NCI-H82 treated with DMSO at 0.1 percent for 48 hours (cell line): ENCODE data around the gene ZBTB16.

Source experiments
- DNase-seq: peaks from one replicate; lab custom pipeline; 2025; ENCODE audit not compliant: unreplicated experiment; lab: John Stamatoyannopoulos, UW

Gene ZBTB16

DNA sequence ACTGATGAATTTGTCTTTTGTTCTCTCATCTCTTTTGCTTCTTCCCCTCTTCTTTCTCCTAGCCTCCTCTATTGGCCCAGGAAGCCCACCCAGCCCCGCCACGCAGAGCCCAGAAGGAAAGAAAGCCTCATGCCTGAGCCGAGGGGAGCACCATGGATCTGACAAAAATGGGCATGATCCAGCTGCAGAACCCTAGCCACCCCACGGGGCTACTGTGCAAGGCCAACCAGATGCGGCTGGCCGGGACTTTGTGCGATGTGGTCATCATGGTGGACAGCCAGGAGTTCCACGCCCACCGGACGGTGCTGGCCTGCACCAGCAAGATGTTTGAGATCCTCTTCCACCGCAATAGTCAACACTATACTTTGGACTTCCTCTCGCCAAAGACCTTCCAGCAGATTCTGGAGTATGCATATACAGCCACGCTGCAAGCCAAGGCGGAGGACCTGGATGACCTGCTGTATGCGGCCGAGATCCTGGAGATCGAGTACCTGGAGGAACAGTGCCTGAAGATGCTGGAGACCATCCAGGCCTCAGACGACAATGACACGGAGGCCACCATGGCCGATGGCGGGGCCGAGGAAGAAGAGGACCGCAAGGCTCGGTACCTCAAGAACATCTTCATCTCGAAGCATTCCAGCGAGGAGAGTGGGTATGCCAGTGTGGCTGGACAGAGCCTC is 3.8 kb downstream of the ZBTB16 start:
- DNase-seq: no peak

DNA sequence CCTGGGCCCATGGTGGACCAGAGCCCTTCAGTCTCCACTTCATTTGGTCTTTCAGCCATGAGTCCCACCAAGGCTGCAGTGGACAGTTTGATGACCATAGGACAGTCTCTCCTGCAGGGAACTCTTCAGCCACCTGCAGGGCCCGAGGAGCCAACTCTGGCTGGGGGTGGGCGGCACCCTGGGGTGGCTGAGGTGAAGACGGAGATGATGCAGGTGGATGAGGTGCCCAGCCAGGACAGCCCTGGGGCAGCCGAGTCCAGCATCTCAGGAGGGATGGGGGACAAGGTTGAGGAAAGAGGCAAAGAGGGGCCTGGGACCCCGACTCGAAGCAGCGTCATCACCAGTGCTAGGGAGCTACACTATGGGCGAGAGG is 4.3 kb downstream of the ZBTB16 start:
- DNase-seq: no peak

DNA sequence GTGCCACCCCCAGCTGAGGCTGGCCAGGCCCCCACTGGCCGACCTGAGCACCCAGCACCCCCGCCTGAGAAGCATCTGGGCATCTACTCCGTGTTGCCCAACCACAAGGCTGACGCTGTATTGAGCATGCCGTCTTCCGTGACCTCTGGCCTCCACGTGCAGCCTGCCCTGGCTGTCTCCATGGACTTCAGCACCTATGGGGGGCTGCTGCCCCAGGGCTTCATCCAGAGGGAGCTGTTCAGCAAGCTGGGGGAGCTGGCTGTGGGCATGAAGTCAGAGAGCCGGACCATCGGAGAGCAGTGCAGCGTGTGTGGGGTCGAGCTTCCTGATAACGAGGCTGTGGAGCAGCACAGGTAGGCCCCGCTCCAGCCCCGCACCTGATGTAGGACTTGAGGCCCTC is 4.7 kb downstream of the ZBTB16 start:
- no peak for DNase-seq

DNA sequence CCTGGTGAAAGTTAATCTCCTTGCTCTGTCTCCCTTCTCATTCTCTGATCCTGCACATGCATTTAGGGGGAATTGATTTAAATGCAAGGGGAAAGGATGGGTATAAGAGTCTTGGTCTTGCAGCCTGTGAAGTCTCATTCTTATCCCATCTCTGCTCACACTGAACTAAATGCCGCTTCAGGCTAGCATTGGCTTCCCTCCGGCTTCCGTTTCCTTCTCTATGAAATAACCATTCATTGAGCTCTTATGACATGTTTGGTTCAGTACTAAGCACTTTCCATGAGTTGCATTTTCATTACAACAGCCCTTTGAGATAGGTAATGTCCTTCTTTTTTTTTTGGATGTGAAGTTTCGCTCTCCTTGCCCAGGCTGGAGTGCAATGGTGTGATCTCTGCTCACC is 5.6 kb downstream of the ZBTB16 start:
- no peak for DNase-seq

DNA sequence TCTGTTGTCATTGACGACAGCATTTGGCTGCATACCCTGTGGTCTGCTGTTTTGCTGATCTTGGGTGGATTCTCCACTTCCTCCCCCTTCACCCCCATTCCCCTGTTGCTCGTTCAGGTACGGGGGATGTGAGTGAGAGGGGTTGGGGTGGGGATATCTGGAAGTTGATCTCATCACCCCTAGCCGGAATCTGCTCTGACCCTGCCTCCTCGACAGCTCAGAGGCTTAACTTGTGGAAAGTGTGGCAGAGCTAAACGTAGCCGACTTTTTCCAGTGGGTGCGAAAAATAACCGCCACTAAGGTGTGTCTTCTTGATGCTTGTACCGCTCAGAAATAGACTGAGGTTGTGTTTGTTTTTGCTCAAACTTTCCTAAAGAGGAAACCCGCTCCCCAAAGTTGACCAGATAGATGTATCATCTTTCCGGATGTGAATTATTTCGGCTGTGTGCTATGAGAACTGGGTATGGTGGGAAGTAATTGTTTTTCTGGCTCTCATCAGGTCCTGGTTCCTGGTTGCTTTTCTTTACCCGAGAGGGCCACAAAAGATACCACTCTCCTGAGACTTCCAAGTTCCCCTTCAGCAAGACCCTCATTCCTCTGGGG is 6.6 kb downstream of the ZBTB16 start:
- no peak for DNase-seq

DNA sequence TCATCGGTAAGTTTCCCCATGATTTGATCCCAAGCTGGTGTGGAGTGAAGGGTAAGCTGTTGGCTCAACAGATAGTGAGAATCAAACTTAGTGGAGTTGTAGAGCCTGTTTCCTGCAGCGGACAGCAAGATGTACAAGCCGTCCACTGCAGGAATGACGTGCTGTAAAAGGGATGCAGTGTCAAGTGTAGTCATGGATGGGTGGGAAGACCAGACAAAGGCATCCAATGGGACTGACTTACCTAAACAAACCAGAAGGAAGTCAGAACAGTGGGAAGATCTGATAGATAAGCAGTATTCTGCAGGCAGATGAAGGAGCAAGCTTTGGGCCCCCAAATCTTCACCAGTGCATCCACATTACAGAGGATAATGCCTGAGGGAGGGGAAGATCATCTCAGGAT is 8.8 kb downstream of the ZBTB16 start:
- DNase-seq: no peak

DNA sequence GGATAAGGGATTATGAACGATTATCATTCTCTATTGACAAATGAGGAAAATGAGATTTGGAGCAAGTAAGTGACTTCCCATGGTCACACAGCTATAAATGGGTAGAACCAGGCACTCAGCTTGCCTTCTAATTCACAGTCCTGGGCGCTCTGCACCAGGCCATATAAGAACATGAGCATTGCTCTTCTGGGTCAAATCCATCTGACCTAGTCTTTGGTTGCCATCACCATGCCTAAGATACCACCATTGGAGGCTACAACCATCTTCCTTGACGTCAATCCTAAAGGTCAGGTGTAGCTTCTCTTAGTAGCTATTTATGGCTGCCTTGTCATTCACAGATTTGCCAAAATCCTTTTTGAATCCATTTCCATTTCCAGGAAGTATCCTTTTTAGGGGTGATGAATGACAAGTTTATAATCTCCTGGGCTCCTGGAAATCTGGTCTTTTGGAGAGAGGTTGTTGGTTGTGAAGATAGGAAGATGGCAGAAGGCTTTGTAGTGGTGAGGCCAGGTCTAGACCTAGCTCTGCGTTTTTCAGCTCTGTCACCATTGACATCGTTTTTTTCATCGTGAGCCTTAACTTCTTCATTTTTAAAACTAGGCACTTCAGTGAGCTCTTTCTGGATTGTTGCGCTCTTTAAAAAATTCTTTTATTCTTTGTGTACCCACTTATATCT is 11.1 kb downstream of the ZBTB16 start:
- DNase-seq: no peak

DNA sequence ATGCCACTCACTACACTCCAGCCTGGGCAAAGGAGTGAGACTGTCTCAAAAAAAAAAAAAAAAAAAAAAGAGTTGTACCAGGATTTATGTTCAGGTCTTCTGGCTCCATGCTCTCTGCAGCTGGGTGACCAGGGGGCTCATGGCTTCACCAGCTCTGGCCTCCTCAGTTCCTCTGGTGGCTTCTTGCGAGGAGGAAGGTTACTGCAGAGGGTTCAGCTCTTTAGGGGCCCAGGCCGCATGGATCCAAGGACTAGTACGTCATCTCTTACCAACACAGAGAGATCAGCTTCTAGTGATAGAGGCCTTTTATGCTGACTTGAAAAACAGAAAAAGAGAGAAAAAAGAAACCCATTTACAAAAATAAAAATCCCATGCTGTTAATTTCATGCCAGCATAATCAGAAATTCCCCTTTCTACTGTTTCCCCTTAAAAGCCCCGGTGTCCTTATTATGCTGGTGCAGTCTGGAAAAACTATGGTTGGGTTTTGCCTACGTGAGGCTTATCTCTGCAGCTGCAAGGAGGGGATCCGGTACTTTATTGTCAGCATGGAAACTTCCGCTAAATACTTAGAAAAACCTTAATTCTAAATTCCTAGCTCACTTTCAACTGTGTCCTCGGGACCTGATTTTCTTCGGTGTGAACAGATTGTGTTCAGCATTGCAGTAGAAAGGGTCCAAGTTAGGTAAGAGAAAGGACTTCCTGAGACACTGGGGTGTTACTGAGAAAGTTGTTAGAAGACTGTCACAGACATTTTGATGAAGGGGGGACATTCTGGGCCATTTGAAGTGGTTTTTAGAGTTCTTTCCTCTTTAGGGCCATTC is 13.7 kb downstream of the ZBTB16 start:
- DNase-seq: no peak

DNA sequence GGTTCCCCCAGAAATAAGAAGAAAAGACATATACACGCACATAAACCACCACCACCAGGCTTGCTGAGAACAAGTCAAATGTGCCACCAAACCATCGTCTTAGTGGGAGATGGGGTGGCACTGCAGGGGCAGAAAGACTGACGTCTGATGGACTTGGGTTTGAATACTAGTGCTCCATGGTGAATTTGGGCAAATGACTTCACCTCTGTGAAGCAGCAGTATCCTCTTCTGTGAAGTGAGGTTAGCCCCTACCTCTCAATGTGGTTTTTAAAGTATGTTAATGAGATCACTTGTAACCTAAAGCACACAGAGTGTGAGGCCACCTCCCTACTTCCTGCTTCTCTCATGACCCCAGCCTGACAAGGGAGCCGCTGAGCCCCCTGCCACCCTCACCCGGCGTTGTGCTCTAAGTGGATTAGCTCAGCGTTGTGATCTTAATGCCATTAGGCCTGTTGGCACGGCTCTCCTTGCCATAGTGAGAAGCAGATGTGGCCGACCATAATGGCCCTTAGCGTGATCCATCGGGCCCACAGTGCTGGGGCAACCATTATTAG is 14.4 kb downstream of the ZBTB16 start:
- peak; percentile 51 for DNase-seq

DNA sequence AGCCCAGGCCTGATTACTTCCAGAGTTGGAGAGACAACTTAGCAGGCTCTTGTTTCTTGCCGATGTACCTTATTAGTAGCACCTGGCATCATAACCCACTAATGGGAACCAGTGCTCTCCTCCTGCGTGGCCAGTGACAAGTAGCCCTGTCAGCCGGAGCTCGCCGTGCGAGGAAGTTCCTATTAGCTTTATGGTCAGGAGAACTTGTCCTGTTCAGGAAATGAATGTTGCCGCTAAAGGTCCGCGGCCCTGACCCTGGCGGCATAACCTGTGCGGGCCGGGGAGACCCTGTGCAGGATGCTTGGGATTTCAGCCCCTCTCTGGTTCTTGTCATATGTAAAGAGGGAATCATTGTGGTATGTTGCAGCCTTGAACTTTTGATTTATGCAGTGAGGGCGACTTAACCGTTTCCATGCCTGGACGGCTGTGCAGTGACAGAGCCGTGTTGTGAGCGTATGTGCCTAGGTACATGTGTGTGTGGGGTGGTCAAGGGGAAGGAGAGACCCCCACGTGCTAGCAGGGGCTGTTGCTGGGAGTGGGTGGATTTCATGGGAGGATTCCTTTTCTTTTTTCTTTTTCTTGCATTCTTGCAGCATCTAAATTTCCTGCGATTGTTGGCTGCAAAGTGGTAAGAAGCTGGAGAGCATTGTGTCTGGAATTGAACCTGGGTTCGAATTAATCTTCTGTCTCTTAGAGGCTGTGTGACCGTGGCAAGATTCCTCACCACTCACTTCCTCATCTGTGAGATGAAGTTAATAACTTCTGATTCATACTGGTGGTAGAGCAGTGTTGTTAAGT is 15.2 kb downstream of the ZBTB16 start:
- no peak for DNase-seq

DNA sequence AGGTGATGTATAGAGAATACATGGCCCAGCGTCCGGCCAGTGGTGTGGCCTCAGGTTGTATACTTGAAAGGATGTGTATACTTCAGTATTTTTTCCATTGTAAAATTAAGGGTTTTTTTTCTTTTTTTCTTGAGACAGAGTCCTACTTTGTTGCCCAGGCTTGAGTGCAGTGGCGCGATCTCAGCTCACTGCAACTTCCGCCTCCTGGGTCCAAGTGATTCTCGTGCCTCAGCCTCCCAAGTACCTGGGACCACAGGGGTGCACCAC is 15.8 kb downstream of the ZBTB16 start:
- DNase-seq: no peak

DNA sequence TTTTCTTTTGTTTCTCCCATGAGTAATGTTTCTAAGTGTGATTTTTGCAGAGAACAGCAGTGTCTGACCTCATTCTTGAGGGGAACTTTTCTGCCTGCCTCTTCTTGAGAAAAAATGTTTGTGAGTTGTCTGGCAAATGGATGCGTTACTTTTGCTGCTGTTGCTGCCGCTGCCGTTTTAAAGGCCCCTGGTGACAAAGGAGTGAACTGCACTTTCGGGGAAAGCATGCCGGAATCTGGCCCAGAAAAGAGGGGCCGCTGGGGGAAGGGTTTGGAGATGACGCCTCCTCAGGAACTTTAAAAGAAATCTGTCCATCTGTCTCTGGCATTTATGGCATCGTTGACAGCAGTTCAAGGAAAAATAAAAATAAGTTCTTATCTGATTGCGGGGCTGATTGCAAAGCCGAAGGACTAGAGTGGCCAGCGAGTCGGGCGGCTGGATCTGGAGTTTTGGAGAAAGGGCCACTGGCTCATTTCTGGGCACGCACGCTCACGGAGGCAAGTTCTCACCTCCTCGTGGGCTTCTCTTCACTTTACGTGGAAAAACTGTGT is 16.5 kb downstream of the ZBTB16 start:
- no peak for DNase-seq

DNA sequence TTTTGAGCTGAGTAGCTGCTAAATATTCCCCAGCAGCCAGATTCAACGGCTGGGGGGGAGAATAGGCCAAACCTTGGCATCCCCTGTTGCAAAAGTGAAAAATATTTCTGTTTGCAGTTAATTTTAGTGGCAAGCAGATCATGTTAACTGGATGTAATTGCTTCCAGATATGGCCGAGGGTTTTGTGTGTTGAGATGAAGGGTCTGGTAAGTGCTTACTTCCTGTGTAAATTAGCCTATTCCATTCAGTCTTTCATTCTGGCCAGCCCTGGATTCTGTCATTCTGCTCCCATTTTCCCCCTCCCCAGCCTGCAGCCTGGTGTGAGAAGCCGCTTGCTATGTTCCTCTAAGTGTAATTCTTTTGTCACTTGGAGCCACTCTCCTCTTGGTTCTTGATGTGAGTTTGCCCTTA is 17.4 kb downstream of the ZBTB16 start:
- no peak for DNase-seq

DNA sequence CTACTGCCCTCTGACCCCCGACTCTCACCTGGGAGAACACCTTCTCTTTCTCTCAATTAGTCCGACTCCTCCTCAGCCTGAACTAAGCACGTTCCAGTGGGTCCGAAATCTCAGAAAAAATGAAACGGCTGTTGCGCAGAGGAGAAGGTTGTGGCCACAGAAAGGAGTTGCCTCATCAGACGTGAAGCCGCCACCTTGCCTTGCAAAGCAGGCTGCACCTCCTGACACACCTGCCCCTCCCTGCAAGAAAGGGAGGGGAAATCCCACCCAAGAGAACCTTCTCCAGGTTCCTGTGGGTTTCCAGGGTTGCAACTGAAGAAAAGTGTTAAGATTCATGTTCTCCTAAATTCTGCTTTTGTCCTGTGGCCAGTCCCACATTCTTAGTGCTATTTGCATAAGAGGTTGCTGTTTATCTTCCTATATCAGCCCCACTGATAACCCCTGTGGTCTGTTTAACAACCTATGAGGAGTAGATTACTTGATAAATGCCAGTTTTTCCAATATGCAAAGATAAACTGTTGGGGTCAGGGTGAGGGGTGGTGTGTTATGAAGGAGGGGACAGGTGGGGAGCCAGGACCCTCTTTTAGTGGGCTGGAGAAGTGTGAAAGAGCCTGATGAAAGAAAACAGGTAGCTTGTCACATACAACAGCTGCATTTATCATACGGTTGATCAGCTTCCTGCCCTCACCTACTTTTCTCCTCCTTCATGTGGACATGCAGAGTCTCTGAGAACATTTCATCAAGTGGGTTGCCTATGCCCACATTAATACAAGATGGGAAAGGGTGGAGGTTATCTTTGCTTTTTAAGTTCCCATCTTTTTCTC is 18.2 kb downstream of the ZBTB16 start:
- DNase-seq: no peak

DNA sequence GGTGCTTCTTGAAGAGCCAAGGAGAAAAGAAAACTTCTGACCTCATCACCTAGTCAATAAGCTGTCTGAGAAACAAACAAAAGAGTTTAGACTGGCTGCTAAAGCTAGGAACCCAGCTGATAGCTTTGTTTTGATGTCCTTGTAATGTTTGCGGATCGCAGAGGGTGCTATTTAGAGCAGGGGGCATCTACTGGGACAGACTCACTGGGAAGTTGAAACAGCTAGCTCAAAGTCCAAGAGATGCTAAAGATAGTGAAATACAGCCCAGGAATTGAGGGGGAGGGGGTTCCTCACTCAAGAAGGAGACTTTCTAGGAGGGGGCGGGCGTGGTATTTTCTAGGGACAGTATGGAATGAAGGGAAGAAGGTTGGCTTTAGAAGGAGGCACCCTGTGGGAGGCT is 18.9 kb downstream of the ZBTB16 start:
- DNase-seq: no peak

DNA sequence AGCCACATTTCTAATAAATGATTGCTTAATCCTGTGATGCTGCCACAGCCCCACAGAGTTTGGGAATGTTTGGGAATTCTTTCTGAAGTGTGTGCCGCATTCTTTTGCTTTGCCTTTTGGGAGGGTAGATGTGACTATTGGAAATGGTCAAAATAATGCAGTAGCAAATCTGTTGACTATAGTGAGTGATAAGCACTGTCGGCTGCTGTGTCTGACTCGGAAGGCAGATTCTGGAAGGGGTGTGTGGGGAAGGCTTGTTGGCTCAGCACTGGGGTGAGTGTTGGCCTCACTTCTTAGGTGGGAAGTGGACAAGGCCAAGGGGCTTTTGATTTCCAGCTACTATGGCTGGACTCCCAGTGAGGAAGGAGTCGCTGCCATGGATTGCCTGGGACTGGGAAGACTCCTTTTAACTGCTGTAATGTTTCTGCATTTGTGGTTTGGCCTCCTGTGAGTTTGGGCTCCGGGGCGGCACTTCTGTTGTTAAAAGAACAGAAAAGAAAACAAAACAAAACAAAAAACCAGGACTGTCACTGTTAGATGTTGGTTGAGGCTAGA is 20.1 kb downstream of the ZBTB16 start:
- no peak for DNase-seq

DNA sequence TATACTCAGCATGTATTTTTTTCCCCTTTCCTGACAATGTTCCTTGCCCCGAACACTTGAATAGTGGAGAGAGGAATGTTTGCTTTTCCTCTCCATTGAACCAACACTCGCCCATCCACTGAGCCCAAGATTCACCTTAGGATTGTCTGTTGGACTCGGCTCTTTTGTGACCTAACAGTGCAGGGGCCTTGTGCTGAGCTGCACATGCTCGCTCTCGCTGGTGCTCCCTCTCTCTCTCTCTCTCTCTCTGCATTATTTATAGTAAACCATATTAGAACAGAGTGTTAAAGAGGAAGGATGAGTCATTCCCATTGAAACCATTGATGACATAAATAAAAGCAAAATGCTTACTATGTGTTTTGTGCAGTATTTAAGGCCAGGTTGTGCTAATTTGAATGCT is 20.7 kb downstream of the ZBTB16 start:
- no peak for DNase-seq

DNA sequence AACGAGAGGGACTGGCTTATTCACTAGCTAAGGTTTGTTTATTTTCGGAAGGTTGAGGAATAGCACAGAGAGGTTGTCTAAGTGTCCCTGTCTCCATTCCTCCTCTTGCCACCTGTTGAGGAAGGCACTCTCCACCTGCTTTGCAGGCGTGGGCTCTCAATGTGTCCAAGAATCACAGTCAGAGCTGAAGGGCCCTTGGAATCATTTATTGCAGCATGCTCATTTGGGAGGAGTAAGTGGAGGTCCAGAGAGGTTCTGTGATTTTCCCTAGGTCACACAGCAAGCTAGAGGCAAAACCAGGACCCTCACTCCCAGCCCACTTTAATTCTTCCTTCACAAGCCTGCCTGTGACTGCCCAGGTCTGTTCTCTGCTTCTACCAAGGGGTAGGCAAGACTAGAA is 21.3 kb downstream of the ZBTB16 start:
- no peak for DNase-seq

DNA sequence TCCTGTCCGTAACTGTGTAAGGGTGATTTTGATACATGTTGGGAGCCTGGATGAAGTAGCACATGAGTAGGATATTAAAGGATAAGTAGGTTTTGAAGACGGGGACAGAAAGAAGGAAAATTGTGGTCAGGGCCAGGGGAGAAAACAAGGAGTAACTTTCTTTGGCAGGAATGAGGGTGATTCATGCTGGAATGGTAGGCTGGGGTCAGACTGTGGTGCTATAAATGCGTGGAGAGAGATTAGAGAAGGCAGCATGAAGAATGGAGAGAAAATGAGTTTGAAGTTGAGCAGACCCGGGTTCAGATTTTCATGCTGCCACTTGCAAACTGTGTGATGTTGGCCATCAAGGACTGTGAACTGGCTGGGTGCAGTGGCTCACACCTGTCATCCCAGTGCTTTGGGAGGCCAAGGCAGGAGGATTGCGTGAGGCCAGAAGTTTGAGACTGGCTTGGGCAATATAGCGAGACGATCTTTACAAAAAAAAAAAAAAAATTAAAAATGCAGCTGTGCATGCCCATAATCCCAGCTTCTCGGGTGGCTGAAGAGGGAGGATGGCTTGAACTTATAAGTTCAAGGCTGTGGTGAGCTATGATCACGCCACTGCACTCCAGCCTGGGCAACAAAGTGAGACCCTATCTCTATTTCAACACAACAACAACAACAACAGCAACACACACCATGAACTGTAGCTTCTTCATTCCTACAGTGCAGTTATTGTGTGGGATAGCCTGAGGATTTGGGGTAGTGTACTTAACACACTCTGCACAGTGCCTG is 22.3 kb downstream of the ZBTB16 start:
- no peak for DNase-seq
